Osteocyte (in vitro differentiated cells): ENCODE data around the gene NRXN3. TPM values are rescaled to one million over a fixed set of nuclear protein-coding genes. Genes with fewer than 3 reads are reported as not detected.
A peak's percentile ranks its signal among the peaks of the same experiment; 100 is the strongest.

Experiments
- DNase-seq: peaks from one replicate; pipeline ENCODE4 v3.0.0; 2021; ENCODE audit warnings: mixed read lengths; ENCODE audit not compliant: unreplicated experiment; ENCODE audit errors: extremely low spot score
- H3K27ac Mint-ChIP-seq: one replicate; pipeline ENCODE4 v1.8.0; 2021; ENCODE audit warnings: mild to moderate bottlenecking, mixed read lengths; ENCODE audit not compliant: unreplicated experiment
- H3K27me3 Mint-ChIP-seq: one replicate; pipeline ENCODE4 v1.8.0; 2021; ENCODE audit warnings: mixed read lengths; ENCODE audit not compliant: unreplicated experiment
- H3K36me3 Mint-ChIP-seq: one replicate; pipeline ENCODE4 v1.8.0; 2021; ENCODE audit warnings: mixed read lengths; ENCODE audit not compliant: unreplicated experiment
- H3K4me1 Mint-ChIP-seq: one replicate; pipeline ENCODE4 v1.8.0; 2021; ENCODE audit warnings: mixed read lengths; ENCODE audit not compliant: unreplicated experiment
- H3K4me3 Mint-ChIP-seq: one replicate; pipeline ENCODE4 v1.8.0; 2021; ENCODE audit warnings: mild to moderate bottlenecking, moderate library complexity, mixed read lengths; ENCODE audit not compliant: unreplicated experiment
- H3K9me3 Mint-ChIP-seq: one replicate; pipeline ENCODE4 v1.8.0; 2021; ENCODE audit warnings: mixed read lengths; ENCODE audit not compliant: unreplicated experiment
- total RNA-seq: library from RNA; stranded (reverse); gene quantifications from 2 replicates; pipeline ENCODE4 v1.2.1, GENCODE V29; 2021
- TF ChIP-seq, protein P1 (sequence below): fragments of 200-600 bp; sonication (generic); IDR thresholded peaks from 2 replicates; pipeline ENCODE4 v1.5.0; 2021; ENCODE audit warnings: antibody characterized with exemption, mild to moderate bottlenecking, moderate library complexity

Gene NRXN3
- total RNA-seq, 1 donor from 2014 or later = 26.5 TPM

DNA sequence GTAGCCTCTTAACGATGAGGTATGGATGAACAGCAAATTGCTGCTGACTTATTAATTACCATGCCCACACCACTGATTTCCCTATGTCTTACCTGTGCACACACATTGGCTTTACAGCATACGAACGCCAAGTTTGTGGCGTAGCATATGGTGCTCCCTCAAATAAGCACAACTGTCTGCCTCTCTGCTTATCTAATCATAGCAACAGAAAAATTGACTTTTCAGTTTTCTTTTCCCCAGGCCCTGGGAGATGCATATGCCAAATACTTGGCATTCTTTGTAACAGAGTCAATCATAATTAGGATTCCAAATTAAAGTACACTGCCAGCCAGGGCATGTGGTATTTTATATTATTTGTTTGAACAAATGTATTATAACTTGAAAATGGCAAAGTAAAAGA, 1415.7 kb downstream of the NRXN3 start:
- Mint-ChIP-seq H3K9me3 (peaks cover 5% of the 10 kb centered on the region), H3K27ac (peak overlapping the region; percentile 91), H3K36me3 (peaks cover 4% of the 10 kb centered on the region), H3K4me1 (peaks cover 74% of the 10 kb centered on the region), H3K4me3 (peak overlapping the region; percentile 24), H3K27me3 (no peaks in the 10 kb centered on the region)
- DNase-seq = no peak
- TF ChIP-seq, protein P1, sequence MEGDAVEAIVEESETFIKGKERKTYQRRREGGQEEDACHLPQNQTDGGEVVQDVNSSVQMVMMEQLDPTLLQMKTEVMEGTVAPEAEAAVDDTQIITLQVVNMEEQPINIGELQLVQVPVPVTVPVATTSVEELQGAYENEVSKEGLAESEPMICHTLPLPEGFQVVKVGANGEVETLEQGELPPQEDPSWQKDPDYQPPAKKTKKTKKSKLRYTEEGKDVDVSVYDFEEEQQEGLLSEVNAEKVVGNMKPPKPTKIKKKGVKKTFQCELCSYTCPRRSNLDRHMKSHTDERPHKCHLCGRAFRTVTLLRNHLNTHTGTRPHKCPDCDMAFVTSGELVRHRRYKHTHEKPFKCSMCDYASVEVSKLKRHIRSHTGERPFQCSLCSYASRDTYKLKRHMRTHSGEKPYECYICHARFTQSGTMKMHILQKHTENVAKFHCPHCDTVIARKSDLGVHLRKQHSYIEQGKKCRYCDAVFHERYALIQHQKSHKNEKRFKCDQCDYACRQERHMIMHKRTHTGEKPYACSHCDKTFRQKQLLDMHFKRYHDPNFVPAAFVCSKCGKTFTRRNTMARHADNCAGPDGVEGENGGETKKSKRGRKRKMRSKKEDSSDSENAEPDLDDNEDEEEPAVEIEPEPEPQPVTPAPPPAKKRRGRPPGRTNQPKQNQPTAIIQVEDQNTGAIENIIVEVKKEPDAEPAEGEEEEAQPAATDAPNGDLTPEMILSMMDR = no peak

DNA sequence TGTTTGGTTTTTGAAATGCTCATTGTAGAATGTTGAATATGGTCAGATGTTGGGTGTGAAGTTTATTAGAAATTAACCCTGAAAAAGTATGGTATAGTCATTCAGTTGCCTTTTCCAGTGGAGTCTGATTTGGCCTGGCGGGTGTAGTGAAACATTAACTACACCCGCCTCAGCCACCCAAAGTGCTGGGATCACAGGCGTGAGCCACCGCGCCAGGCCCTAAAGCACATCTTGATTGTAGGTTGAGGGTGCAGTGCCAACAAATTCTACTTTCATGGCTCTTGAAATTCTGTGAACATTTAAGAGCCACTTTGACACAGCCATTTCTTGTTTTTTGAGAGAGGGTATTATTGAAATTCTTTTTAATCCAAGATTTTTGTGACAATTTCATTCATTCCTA, 1416.2 kb downstream of the NRXN3 start:
- H3K36me3 Mint-ChIP-seq = peaks cover 4% of the 10 kb centered on the region
- H3K9me3 Mint-ChIP-seq = peaks cover 5% of the 10 kb centered on the region
- H3K27ac Mint-ChIP-seq = peak overlapping the region; percentile 91
- no peak for DNase-seq
- H3K4me3 Mint-ChIP-seq = peak overlapping the region; percentile 24
- H3K27me3 Mint-ChIP-seq = no peaks in the 10 kb centered on the region
- TF ChIP-seq, protein P1 = no peak
- peaks cover 68% of the 10 kb centered on the region for H3K4me1 Mint-ChIP-seq

DNA sequence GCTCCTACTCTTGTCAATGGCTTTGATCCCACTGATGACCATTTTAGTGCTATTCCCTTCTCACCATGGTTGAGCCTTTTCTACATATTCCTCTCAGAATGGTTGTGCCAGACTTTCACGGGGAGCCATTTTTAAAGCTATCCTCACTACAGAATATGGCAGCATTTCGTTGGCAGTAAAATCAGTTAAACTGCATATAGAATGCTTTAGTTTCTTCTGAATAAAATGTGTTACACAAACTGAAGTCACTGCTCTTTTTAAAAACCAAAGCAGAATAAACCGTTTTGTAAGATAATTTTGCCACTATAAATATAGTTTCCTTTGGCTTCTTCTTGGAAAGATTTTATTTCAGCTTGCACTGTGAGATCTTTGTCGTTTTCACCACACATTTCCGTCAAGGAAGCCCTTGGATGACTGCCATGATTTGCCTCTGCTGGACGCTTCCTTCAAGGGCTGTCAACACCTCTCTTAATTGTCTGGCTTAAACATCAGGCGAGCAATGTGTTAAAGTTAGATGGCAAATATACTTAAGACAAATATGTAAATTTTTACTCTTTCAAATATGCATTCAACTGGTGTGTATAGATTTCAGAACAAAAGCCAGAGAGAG, 1416.9 kb downstream of the NRXN3 start:
- H3K4me3 Mint-ChIP-seq = no peak overlapping the region

DNA sequence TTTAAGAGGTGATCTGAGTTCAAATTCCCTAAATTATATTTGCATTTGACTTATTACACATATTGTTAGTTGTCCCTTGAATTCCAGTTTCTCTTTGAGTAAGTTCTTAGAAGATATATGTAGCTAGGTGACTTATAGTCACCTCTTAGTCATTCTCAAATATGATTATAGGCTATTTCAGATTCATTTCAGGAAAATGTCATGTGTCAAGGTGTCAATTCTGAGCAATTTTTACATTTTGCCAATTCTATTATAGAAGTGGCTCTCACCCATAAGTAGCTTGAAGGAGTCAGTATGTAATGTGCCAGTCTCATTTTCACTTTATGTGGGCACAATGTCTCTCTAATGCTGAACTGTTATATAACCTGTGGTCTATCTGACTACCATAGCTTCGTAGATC, 1417.7 kb downstream of the NRXN3 start:
- no peak overlapping the region for H3K4me3 Mint-ChIP-seq
- H3K36me3 Mint-ChIP-seq = peaks cover 4% of the 10 kb centered on the region
- TF ChIP-seq, protein P1 = no peak
- DNase-seq = no peak
- peaks cover 5% of the 10 kb centered on the region for H3K9me3 Mint-ChIP-seq
- peaks cover 57% of the 10 kb centered on the region for H3K4me1 Mint-ChIP-seq
- H3K27ac Mint-ChIP-seq = peak overlapping the region; percentile 12
- no peaks in the 10 kb centered on the region for H3K27me3 Mint-ChIP-seq

More for the DNA sequence above, 1416.9 kb downstream of the NRXN3 start:
- H3K4me1 Mint-ChIP-seq = peaks cover 64% of the 10 kb centered on the region
- TF ChIP-seq, protein P1 = no peak
- no peaks in the 10 kb centered on the region for H3K27me3 Mint-ChIP-seq
- peaks cover 4% of the 10 kb centered on the region for H3K36me3 Mint-ChIP-seq
- peak overlapping the region; percentile 91 for H3K27ac Mint-ChIP-seq
- H3K9me3 Mint-ChIP-seq = peaks cover 5% of the 10 kb centered on the region
- no peak for DNase-seq

DNA sequence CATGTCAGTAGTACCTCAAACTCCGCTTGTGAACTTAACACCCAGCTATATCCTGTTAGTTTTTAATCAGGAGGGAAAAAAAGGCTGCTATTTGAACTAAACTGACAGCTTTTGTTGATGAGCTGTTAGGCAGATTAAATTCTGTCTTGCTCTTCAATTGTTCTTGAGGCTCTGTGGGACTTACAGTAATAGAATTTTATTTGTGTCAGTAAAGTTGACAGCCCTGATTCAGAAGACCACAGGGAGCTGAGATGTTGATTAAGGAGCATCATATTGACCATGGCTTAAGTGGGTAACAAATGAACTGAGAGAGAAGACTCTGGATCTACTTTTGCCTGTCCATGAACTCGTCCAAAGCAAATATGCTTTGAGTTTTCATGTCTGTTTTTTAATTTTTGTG, 1418.2 kb downstream of the NRXN3 start:
- Mint-ChIP-seq H3K9me3 (peaks cover 5% of the 10 kb centered on the region), H3K27me3 (no peaks in the 10 kb centered on the region), H3K4me1 (peaks cover 53% of the 10 kb centered on the region), H3K4me3 (no peak overlapping the region), H3K27ac (peak overlapping the region; percentile 12), H3K36me3 (peaks cover 4% of the 10 kb centered on the region)
- TF ChIP-seq, protein P1 = no peak
- no peak for DNase-seq
